HCT116 (cell line): Measurements from ENCODE around the gene GDNF. TPM values are rescaled to one million over a fixed set of nuclear protein-coding genes. Genes with fewer than 3 reads are reported as not detected.

Experiments used
- ATAC-seq: fragments of 200-7000 bp; cut with Tn5 transposase; 2 replicates; pipeline ENCODE4 v1.9.1; 2020; ENCODE audit warnings: mild to moderate bottlenecking, moderate library complexity
- BruUV-seq: library from RNA; stranded (reverse); fragments of 400-500 nt; replicated peaks from 2 replicates; lab custom pipeline; 2021; lab: Mats Ljungman, UMichigan
- CTCF ChIA-PET: fragments of 300-600 bp; sonication (Branson Sonifier 250); formaldehyde crosslinking; loops from one replicate; lab custom pipeline; 2021; ENCODE audit warnings: antibody characterized with exemption; lab: Charles Lee
- POLR2A ChIA-PET: fragments of 300-600, 350-600 bp; sonication (Branson Sonifier 250); formaldehyde crosslinking; loops from one replicate; lab custom pipeline; 2021; ENCODE audit warnings: antibody characterized with exemption; lab: Charles Lee
- RAD21 ChIA-PET, 2 experiments: fragments of 300-600 bp; sonication (Branson Sonifier 250); formaldehyde crosslinking; loops; one replicate each; lab custom pipeline; 2023; ENCODE audit warnings: low total read pairs in 2 of 2; ENCODE audit not compliant: uncharacterized antibody in 2 of 2, unreplicated experiment in 2 of 2, low non-redundant PET in 1 of 2; lab: Charles Lee
- DNase-seq: peaks from one replicate; pipeline ENCODE4 v3.0.0-alpha.2; 2010; ENCODE audit warnings: low read depth, low spot score
- H2AFZ ChIP-seq: fragments of 200-600 bp; shearing (Covaris generic), sonication (generic); 2 replicates; pipeline ENCODE4 v1.6.1; 2017; ENCODE audit warnings: low read depth, mixed run types, mixed read lengths, antibody characterized with exemption, low read length; ENCODE audit not compliant: poor library complexity, severe bottlenecking
- H3K27ac ChIP-seq: 2 replicates; pipeline ENCODE4 v1.5.1; 2012; ENCODE audit warnings: low read depth, low read length
- H3K27me3 ChIP-seq: fragments of 200-600 bp; sonication (generic); 2 replicates; pipeline ENCODE4 v1.6.1; 2016; ENCODE audit warnings: mixed run types, low read length, mixed read lengths; ENCODE audit not compliant: insufficient read depth
- H3K36me3 ChIP-seq, 2 experiments: fragments of 200-500 bp in 1 of 2; fragments of 200-600 bp in 1 of 2; sonication (Bioruptor generic) in 1 of 2; sonication (generic) in 1 of 2; 2 replicates each; pipeline versions ENCODE4 v1.5.1 to v1.6.1; 2014 to 2016; ENCODE audit warnings: low read length in 2 of 2, inconsistent platforms in 1 of 2, mixed read lengths in 1 of 2, mixed run types in 1 of 2; ENCODE audit not compliant: insufficient read depth in 2 of 2, control insufficient read depth in 1 of 2
- H3K4me1 ChIP-seq, 2 experiments: fragments of 200-600 bp in 1 of 2; sonication (generic) in 1 of 2; 2 replicates each; pipeline versions ENCODE4 v1.5.1 to v1.6.1; 2012 to 2017; ENCODE audit warnings: low read length in 2 of 2, inconsistent platforms in 1 of 2, mild to moderate bottlenecking in 1 of 2, mixed read lengths in 1 of 2, mixed run types in 1 of 2, moderate library complexity in 1 of 2; ENCODE audit not compliant: insufficient read depth in 2 of 2, control insufficient read depth in 1 of 2
- H3K4me2 ChIP-seq: fragments of 200-600 bp; sonication (generic); 2 replicates; pipeline ENCODE4 v1.6.1; 2017; ENCODE audit warnings: mixed run types, low read length, mixed read lengths
- H3K4me3 ChIP-seq, 2 experiments: fragments of 200-600 bp in 1 of 2; sonication (generic) in 1 of 2; replicated peaks in 1 of 2; 2 replicates each; pipeline ENCODE4 v1.5.1; 2011 to 2016; ENCODE audit warnings: low read length in 2 of 2, control low read depth in 1 of 2, low read depth in 1 of 2, mild to moderate bottlenecking in 1 of 2, mixed read lengths in 1 of 2, mixed run types in 1 of 2
- H3K79me2 ChIP-seq: fragments of 200-600 bp; sonication (generic); 2 replicates; pipeline ENCODE4 v1.6.1; 2017; ENCODE audit warnings: mild to moderate bottlenecking, mixed run types, low read length, moderate library complexity, mixed read lengths; ENCODE audit not compliant: insufficient read depth
- H3K9ac ChIP-seq: fragments of 200-600 bp; sonication (generic); 2 replicates; pipeline ENCODE4 v1.6.1; 2016; ENCODE audit warnings: low read length, mixed read lengths
- H3K9me2 ChIP-seq: fragments of 200-600 bp; sonication (generic), shearing (Covaris generic); 2 replicates; pipeline ENCODE4 v1.6.1; 2017; ENCODE audit warnings: mixed run types, mild to moderate bottlenecking, moderate library complexity; ENCODE audit not compliant: insufficient read depth
- H3K9me3 ChIP-seq, 2 experiments: fragments of 200-500 bp in 1 of 2; fragments of 200-600 bp in 1 of 2; sonication (Bioruptor generic) in 1 of 2; sonication (generic) in 1 of 2; 2 replicates each; pipeline ENCODE4 v1.6.1; 2014 to 2017; ENCODE audit warnings: low read length in 2 of 2, mixed read lengths in 2 of 2, inconsistent platforms in 1 of 2, low read depth in 1 of 2, mild to moderate bottlenecking in 1 of 2, mixed run types in 1 of 2, moderate library complexity in 1 of 2; ENCODE audit not compliant: control insufficient read depth in 1 of 2, insufficient read depth in 1 of 2
- H4K20me1 ChIP-seq: fragments of 200-600 bp; sonication (generic), shearing (Covaris generic); 2 replicates; pipeline ENCODE4 v1.6.1; 2017; ENCODE audit warnings: mixed run types, mild to moderate bottlenecking, moderate library complexity; ENCODE audit not compliant: insufficient read depth
- CBX3 ChIP-seq: IDR thresholded peaks from 2 replicates; pipeline ENCODE4 v1.6.1; 2012; ENCODE audit warnings: low read depth
- CEBPB ChIP-seq: IDR thresholded peaks from 2 replicates; pipeline ENCODE4 v1.6.1; 2012; ENCODE audit warnings: low read depth
- EGR1 ChIP-seq: IDR thresholded peaks from 2 replicates; pipeline ENCODE4 v1.6.1; 2012; ENCODE audit warnings: low read depth
- ELF1 ChIP-seq: IDR thresholded peaks from 2 replicates; pipeline ENCODE4 v1.6.1; 2012; ENCODE audit warnings: low read depth, borderline replicate concordance
- EZH2phosphoT487 ChIP-seq: fragments of 200-600 bp; IDR thresholded peaks from 2 replicates; pipeline ENCODE4 v1.6.1; 2018; ENCODE audit warnings: antibody characterized with exemption, borderline replicate concordance
- FOSL1 ChIP-seq: IDR thresholded peaks from 2 replicates; pipeline ENCODE4 v1.6.1; 2012; ENCODE audit warnings: low read depth
- JUND ChIP-seq: IDR thresholded peaks from 2 replicates; pipeline ENCODE4 v1.6.1; 2012
- MAX ChIP-seq: IDR thresholded peaks from 2 replicates; pipeline ENCODE4 v1.6.1; 2012
- POLR2A ChIP-seq: IDR thresholded peaks from 2 replicates; pipeline ENCODE4 v1.7.0; 2011; ENCODE audit warnings: borderline replicate concordance; ENCODE audit not compliant: insufficient read depth, insufficient read length; ENCODE audit errors: extremely low read depth
- POLR2AphosphoS5 ChIP-seq: IDR thresholded peaks from 2 replicates; pipeline ENCODE4 v1.6.1; 2011; ENCODE audit warnings: mild to moderate bottlenecking, low read depth, low read length, moderate library complexity
- RAD21 ChIP-seq: IDR thresholded peaks from 2 replicates; pipeline ENCODE4 v1.6.1; 2012; ENCODE audit warnings: low read depth, mild to moderate bottlenecking
- REST ChIP-seq: IDR thresholded peaks from 2 replicates; pipeline ENCODE4 v1.6.1; 2012; ENCODE audit warnings: low read depth
- SIN3A ChIP-seq: IDR thresholded peaks from 2 replicates; pipeline ENCODE4 v1.6.1; 2012; ENCODE audit warnings: low read depth
- SP1 ChIP-seq: IDR thresholded peaks from 2 replicates; pipeline ENCODE4 v1.6.1; 2012; ENCODE audit warnings: low read depth
- SRF ChIP-seq: IDR thresholded peaks from 2 replicates; pipeline ENCODE4 v1.6.1; 2012; ENCODE audit warnings: low read depth
- TCF7L2 ChIP-seq: IDR thresholded peaks from 2 replicates; pipeline ENCODE4 v1.7.0; 2011; ENCODE audit warnings: borderline replicate concordance, inconsistent platforms; ENCODE audit not compliant: insufficient read depth, insufficient read length; ENCODE audit errors: extremely low read depth
- YY1 ChIP-seq: IDR thresholded peaks from 2 replicates; pipeline ENCODE4 v1.6.1; 2011; ENCODE audit warnings: low read length, low read depth, moderate library complexity, mild to moderate bottlenecking; ENCODE audit not compliant: insufficient replicate concordance; ENCODE audit errors: extremely low read depth
- ZNF274 ChIP-seq: fragments of 200-500 bp; sonication (Bioruptor generic); IDR thresholded peaks from 2 replicates; pipeline ENCODE4 v1.6.1; 2014; ENCODE audit warnings: mild to moderate bottlenecking, low read depth, low read length, inconsistent platforms
- intact Hi-C: fragments of 100-400 bp; cut with micrococcal nuclease; formaldehyde crosslinking; loops from 2 replicates; pipeline ENCODE4 v1.10.0; 2022
- total RNA-seq: library from RNA; stranded (reverse); gene quantifications from one replicate; pipeline ENCODE4 v1.2.1, GENCODE V29; 2021; ENCODE audit not compliant: unreplicated experiment
- TF ChIP-seq, protein P1 (sequence below): IDR thresholded peaks from 2 replicates; pipeline ENCODE4 v1.6.1; 2011; ENCODE audit warnings: mild to moderate bottlenecking, low read length, moderate library complexity; ENCODE audit not compliant: insufficient replicate concordance; ENCODE audit errors: extremely low read depth
- TF ChIP-seq, protein P2 (sequence below): IDR thresholded peaks from 2 replicates; pipeline ENCODE4 v1.6.1; 2012

The GDNF gene
- total RNA-seq, 1 experiment from 2014 or later: not detected

DNA sequence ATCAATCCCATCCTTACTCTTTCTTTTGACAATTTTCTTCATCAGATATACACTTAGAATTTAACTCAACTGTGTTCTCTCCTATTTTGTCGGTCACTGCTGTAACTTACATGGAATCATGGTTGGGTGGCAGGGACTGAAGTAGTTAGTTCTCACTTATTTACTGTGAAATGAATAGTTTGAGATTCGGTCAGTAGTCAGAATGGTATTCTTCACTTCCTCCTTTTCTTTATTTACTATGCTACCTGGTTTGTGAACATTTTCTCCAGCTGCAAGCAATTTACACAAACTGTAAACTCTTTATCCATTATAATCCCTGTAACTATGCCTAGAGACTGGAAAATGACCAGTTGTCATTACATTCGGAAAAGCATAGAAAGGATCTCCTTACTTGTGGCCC, 41.5 kb upstream of the GDNF start:
- intact Hi-C loops: no loop called here
- Histone ChIP-seq H3K27ac (no peak overlapping the region), H3K9me2 (no peaks in the 10 kb centered on the region), H4K20me1 (no peaks in the 10 kb centered on the region), H3K4me2 (no peak overlapping the region), H3K36me3 (no peaks in the 10 kb centered on the region)
- no peak for DNase-seq
- CTCF ChIA-PET: no interaction called here
- BruUV-seq: no TSS peak
- POLR2A ChIA-PET: no interaction called here
- TF ChIP-seq REST (no peak), RAD21 (no peak), POLR2AphosphoS5 (no peak), SIN3A (no peak), ZNF274 (no peak), POLR2A (no peak), ELF1 (no peak), JUND (no peak), CEBPB (no peak), SP1 (no peak), SRF (no peak), TCF7L2 (no peak), CBX3 (no peak), FOSL1 (no peak), EGR1 (no peak), MAX (no peak), EZH2phosphoT487 (no peak), YY1 (no peak)
- TF ChIP-seq, protein P1, sequence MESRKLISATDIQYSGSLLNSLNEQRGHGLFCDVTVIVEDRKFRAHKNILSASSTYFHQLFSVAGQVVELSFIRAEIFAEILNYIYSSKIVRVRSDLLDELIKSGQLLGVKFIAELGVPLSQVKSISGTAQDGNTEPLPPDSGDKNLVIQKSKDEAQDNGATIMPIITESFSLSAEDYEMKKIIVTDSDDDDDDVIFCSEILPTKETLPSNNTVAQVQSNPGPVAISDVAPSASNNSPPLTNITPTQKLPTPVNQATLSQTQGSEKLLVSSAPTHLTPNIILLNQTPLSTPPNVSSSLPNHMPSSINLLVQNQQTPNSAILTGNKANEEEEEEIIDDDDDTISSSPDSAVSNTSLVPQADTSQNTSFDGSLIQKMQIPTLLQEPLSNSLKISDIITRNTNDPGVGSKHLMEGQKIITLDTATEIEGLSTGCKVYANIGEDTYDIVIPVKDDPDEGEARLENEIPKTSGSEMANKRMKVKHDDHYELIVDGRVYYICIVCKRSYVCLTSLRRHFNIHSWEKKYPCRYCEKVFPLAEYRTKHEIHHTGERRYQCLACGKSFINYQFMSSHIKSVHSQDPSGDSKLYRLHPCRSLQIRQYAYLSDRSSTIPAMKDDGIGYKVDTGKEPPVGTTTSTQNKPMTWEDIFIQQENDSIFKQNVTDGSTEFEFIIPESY: no peak
- TF ChIP-seq, protein P2, sequence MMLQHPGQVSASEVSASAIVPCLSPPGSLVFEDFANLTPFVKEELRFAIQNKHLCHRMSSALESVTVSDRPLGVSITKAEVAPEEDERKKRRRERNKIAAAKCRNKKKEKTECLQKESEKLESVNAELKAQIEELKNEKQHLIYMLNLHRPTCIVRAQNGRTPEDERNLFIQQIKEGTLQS: no peak
- TF ChIP-seq, all 23 proteins: peak for 0
- H3K4me1 ChIP-seq: no peaks in the 10 kb centered on the region
- no peak overlapping the region for H3K9ac ChIP-seq
- RAD21 ChIA-PET: no interaction called here
- ATAC-seq: no peak
- H3K27me3 ChIP-seq: no peaks in the 10 kb centered on the region
- H3K9me3 ChIP-seq: no peaks in the 10 kb centered on the region
- H2AFZ ChIP-seq: no peak overlapping the region
- no peaks in the 10 kb centered on the region for H3K79me2 ChIP-seq
- H3K4me3 ChIP-seq: no peak overlapping the region
